Neural cell (in vitro differentiated cells): ENCODE data around the gene PANK4. TPM values are rescaled to one million over a fixed set of nuclear protein-coding genes. Genes with fewer than 3 reads are reported as not detected.
A peak's percentile ranks its signal among the peaks of the same experiment; 100 is the strongest.

Source experiments
- H2AFZ ChIP-seq: fragments of 200-600, 300-800 bp; sonication (generic), shearing (Covaris generic); 2 replicates; pipeline ENCODE4 v1.6.0; 2014; ENCODE audit warnings: low read depth, mild to moderate bottlenecking, antibody characterized with exemption, low read length, moderate library complexity
- H3F3A ChIP-seq: fragments of 200-600 bp; shearing (Covaris generic); 2 replicates; pipeline ENCODE4 v1.6.1; 2016; ENCODE audit warnings: mild to moderate bottlenecking, moderate library complexity, mixed read lengths, antibody characterized with exemption, low read length; ENCODE audit not compliant: insufficient read depth, poor library complexity, severe bottlenecking
- H3K27ac ChIP-seq: fragments of 200-600, 300-800 bp; sonication (generic), shearing (Covaris generic); 2 replicates; pipeline ENCODE4 v1.5.1; 2014; ENCODE audit warnings: mild to moderate bottlenecking, low read length, moderate library complexity
- H3K27me3 ChIP-seq: fragments of 300-800, 200-600 bp; sonication (generic), shearing (Covaris generic); 2 replicates; pipeline ENCODE4 v1.6.0; 2014; ENCODE audit warnings: mild to moderate bottlenecking, low read depth, low read length, moderate library complexity; ENCODE audit not compliant: insufficient read depth
- H3K36me3 ChIP-seq: fragments of 300-800, 200-600 bp; sonication (generic), shearing (Covaris generic); 2 replicates; pipeline ENCODE4 v1.5.1; 2014; ENCODE audit warnings: mild to moderate bottlenecking, antibody characterized with exemption, low read length, moderate library complexity; ENCODE audit not compliant: insufficient read depth
- H3K4me2 ChIP-seq: fragments of 300-800, 200-600 bp; sonication (generic), shearing (Covaris generic); 2 replicates; pipeline ENCODE4 v1.6.0; 2014; ENCODE audit warnings: mild to moderate bottlenecking, low read length
- H3K4me3 ChIP-seq: fragments of 300-800, 200-600 bp; sonication (generic), shearing (Covaris generic); 2 replicates; pipeline ENCODE4 v1.5.1; 2014; ENCODE audit warnings: mild to moderate bottlenecking, low read length, moderate library complexity
- H3K79me2 ChIP-seq: fragments of 200-600 bp; shearing (Covaris generic); replicated peaks from 2 replicates; pipeline ENCODE4 v1.6.0; 2014; ENCODE audit warnings: mild to moderate bottlenecking, low read length, moderate library complexity; ENCODE audit not compliant: insufficient read depth
- H3K9ac ChIP-seq: fragments of 300-800, 200-600 bp; sonication (generic), shearing (Covaris generic); 2 replicates; pipeline ENCODE4 v1.6.1; 2016; ENCODE audit warnings: mild to moderate bottlenecking, low read length, mixed read lengths
- H3K9me2 ChIP-seq: fragments of 200-600 bp; shearing (Covaris generic); 2 replicates; pipeline ENCODE4 v1.6.1; 2016; ENCODE audit warnings: mild to moderate bottlenecking, low read length, mixed read lengths; ENCODE audit not compliant: insufficient read depth
- H3K9me3 ChIP-seq: fragments of 200-600, 300-800 bp; sonication (generic), shearing (Covaris generic); 2 replicates; pipeline ENCODE4 v1.6.1; 2016; ENCODE audit warnings: mild to moderate bottlenecking, mixed run types, low read length, moderate library complexity, mixed read lengths
- H4K20me1 ChIP-seq: fragments of 200-600 bp; shearing (Covaris generic); 2 replicates; pipeline ENCODE4 v1.6.1; 2016; ENCODE audit warnings: mild to moderate bottlenecking, mixed run types; ENCODE audit not compliant: insufficient read depth
- EP300 ChIP-seq: fragments of 450-650 bp; conservative IDR thresholded peaks from 2 replicates; pipeline ENCODE4 v1.6.1; 2014; ENCODE audit warnings: antibody characterized with exemption, mild to moderate bottlenecking, moderate library complexity; ENCODE audit not compliant: poor library complexity, severe bottlenecking
- EZH2 ChIP-seq: fragments of 200-600, 300-800 bp; shearing (Covaris generic), sonication (generic); IDR thresholded peaks from 2 replicates; pipeline ENCODE4 v1.6.1; 2014; ENCODE audit warnings: antibody characterized with exemption, low read length, borderline replicate concordance, mild to moderate bottlenecking; ENCODE audit not compliant: insufficient read depth, poor library complexity, severe bottlenecking
- MXI1 ChIP-seq: fragments of 450-650 bp; conservative IDR thresholded peaks from 2 replicates; pipeline ENCODE4 v1.6.1; 2014; ENCODE audit warnings: antibody characterized with exemption, mild to moderate bottlenecking; ENCODE audit not compliant: poor library complexity, severe bottlenecking
- POLR2AphosphoS5 ChIP-seq: IDR thresholded peaks from 2 replicates; pipeline ENCODE4 v1.6.1; 2012
- RAD21 ChIP-seq: fragments of 450-650 bp; conservative IDR thresholded peaks from 2 replicates; pipeline ENCODE4 v1.6.1; 2014; ENCODE audit warnings: antibody characterized with exemption, mild to moderate bottlenecking, moderate library complexity
- SMC3 ChIP-seq: fragments of 450-650 bp; conservative IDR thresholded peaks from 2 replicates; pipeline ENCODE4 v1.6.1; 2014; ENCODE audit warnings: antibody characterized with exemption, mild to moderate bottlenecking, moderate library complexity; ENCODE audit not compliant: poor library complexity
- TAF1 ChIP-seq: IDR thresholded peaks from 2 replicates; pipeline ENCODE4 v1.6.1; 2012; ENCODE audit warnings: low read depth
- polyA plus RNA-seq: library from polyadenylated mRNA; depleted of rRNA; stranded (reverse); fragments of >200 nt; gene quantifications from 2 replicates; pipeline ENCODE4 v1.2.3, GENCODE V29; 2014
- TF ChIP-seq, protein P1 (sequence below): fragments of 450-650 bp; IDR thresholded peaks from 2 replicates; pipeline ENCODE4 v1.5.1; 2014; ENCODE audit warnings: antibody characterized with exemption, mild to moderate bottlenecking, moderate library complexity; ENCODE audit not compliant: poor library complexity, severe bottlenecking
- TF ChIP-seq, protein P2 (sequence below): IDR thresholded peaks from 2 replicates; pipeline ENCODE4 v1.6.1; 2012; ENCODE audit warnings: borderline replicate concordance

PANK4 gene
- polyA plus RNA-seq, 1 donor from 2014 or later: 37.9 TPM

- H2AFZ ChIP-seq: no peak overlapping the region
- no peak overlapping the region for H3K4me3 ChIP-seq
- no peak for TF ChIP-seq POLR2AphosphoS5
- TF ChIP-seq, protein P1, sequence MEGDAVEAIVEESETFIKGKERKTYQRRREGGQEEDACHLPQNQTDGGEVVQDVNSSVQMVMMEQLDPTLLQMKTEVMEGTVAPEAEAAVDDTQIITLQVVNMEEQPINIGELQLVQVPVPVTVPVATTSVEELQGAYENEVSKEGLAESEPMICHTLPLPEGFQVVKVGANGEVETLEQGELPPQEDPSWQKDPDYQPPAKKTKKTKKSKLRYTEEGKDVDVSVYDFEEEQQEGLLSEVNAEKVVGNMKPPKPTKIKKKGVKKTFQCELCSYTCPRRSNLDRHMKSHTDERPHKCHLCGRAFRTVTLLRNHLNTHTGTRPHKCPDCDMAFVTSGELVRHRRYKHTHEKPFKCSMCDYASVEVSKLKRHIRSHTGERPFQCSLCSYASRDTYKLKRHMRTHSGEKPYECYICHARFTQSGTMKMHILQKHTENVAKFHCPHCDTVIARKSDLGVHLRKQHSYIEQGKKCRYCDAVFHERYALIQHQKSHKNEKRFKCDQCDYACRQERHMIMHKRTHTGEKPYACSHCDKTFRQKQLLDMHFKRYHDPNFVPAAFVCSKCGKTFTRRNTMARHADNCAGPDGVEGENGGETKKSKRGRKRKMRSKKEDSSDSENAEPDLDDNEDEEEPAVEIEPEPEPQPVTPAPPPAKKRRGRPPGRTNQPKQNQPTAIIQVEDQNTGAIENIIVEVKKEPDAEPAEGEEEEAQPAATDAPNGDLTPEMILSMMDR: no peak
- no peak for TF ChIP-seq TAF1
- TF ChIP-seq, protein P2, sequence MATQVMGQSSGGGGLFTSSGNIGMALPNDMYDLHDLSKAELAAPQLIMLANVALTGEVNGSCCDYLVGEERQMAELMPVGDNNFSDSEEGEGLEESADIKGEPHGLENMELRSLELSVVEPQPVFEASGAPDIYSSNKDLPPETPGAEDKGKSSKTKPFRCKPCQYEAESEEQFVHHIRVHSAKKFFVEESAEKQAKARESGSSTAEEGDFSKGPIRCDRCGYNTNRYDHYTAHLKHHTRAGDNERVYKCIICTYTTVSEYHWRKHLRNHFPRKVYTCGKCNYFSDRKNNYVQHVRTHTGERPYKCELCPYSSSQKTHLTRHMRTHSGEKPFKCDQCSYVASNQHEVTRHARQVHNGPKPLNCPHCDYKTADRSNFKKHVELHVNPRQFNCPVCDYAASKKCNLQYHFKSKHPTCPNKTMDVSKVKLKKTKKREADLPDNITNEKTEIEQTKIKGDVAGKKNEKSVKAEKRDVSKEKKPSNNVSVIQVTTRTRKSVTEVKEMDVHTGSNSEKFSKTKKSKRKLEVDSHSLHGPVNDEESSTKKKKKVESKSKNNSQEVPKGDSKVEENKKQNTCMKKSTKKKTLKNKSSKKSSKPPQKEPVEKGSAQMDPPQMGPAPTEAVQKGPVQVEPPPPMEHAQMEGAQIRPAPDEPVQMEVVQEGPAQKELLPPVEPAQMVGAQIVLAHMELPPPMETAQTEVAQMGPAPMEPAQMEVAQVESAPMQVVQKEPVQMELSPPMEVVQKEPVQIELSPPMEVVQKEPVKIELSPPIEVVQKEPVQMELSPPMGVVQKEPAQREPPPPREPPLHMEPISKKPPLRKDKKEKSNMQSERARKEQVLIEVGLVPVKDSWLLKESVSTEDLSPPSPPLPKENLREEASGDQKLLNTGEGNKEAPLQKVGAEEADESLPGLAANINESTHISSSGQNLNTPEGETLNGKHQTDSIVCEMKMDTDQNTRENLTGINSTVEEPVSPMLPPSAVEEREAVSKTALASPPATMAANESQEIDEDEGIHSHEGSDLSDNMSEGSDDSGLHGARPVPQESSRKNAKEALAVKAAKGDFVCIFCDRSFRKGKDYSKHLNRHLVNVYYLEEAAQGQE: no peak
- no peak for TF ChIP-seq MXI1
- TF ChIP-seq EP300: no peak
- TF ChIP-seq RAD21: no peak
- TF ChIP-seq SMC3: no peak
- TF ChIP-seq EZH2: no peak
- no peaks in the 10 kb centered on the region for H3F3A ChIP-seq
- no peaks in the 10 kb centered on the region for H4K20me1 ChIP-seq
- H3K27me3 ChIP-seq: no peaks in the 10 kb centered on the region
- no peaks in the 10 kb centered on the region for H3K9me2 ChIP-seq
- no peak overlapping the region for H3K9ac ChIP-seq
- no peak overlapping the region for H3K4me2 ChIP-seq
- no peaks in the 10 kb centered on the region for H3K9me3 ChIP-seq
- no peaks in the 10 kb centered on the region for H3K36me3 ChIP-seq
- no peaks in the 10 kb centered on the region for H3K79me2 ChIP-seq
- H3K27ac ChIP-seq: no peak overlapping the region
These were observed 63.0 kb downstream of the PANK4 start for GRCh38 chr1:2463396-2463795.

DNA sequence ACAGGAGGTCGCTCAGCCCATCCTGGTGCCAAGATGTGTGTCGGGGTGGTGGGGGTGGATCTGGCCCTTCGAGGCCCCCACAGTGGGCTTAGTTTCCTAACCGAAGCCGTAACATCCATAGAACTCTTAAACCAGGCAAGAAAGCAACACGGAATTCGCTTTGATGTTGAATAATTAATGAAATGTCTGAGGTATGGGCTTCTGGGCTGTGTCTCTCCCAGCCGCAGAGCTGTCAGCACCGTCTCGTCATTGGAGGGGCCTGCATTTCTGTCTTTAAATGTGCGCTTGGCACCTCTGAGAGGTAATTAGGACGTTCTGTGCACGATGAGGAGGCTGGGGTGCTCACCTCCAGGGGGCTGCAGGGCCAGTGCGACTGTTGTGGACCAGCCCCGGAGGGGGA is 63.6 kb downstream of the PANK4 start:
- Histone ChIP-seq H4K20me1 (no peaks in the 10 kb centered on the region), H3K27me3 (no peaks in the 10 kb centered on the region), H3F3A (no peaks in the 10 kb centered on the region), H3K27ac (peak overlapping the region; percentile 18), H3K4me3 (no peak overlapping the region), H3K9me2 (no peaks in the 10 kb centered on the region), H3K9ac (peak overlapping the region; percentile 6), H3K36me3 (no peaks in the 10 kb centered on the region), H3K79me2 (no peaks in the 10 kb centered on the region), H3K4me2 (no peak overlapping the region), H2AFZ (no peak overlapping the region), H3K9me3 (no peaks in the 10 kb centered on the region)
- TF ChIP-seq TAF1 (no peak), EP300 (no peak)
